ENCODE data around the gene LRRC59.

The LRRC59 gene

GRCh38 chr17:50424996-50425681, 27.8 kb upstream of the LRRC59 start:
- no peak for TF ChIP-seq CTCF (IDR thresholded peaks at IDR 0.05; ENCODE audit: low read depth, low read length)
- no peaks in the 10 kb centered on the region for H3K9me3 ChIP-seq
- no peaks in the 10 kb centered on the region for H3K36me3 ChIP-seq
- H3K4me1 ChIP-seq, result peaks cover 5% of the 10 kb centered on the region; the same call in 1 of the 2 replicates
- no peak for DNase-seq
- peak overlapping the region; percentile 62 for H3K4me3 ChIP-seq (ENCODE audit: low read depth, low read length)
- no peaks in the 10 kb centered on the region for H3K27me3 ChIP-seq

GRCh38 chr17:50424246-50424995, 27.1 kb upstream of the LRRC59 start:
- H3K9me3 ChIP-seq, result no peaks in the 10 kb centered on the region
- no peak for DNase-seq
- H3K27me3 ChIP-seq, result no peaks in the 10 kb centered on the region
- peaks cover 5% of the 10 kb centered on the region; the same call in 1 of the 2 replicates for H3K4me1 ChIP-seq
- no peaks in the 10 kb centered on the region for H3K36me3 ChIP-seq
- no peak for TF ChIP-seq CTCF (IDR thresholded peaks at IDR 0.05; ENCODE audit: low read depth, low read length)
- no peak overlapping the region for H3K4me3 ChIP-seq (ENCODE audit: low read depth, low read length)

GRCh38 chr17:50423553-50424159, 26.3 kb upstream of the LRRC59 start:
- DNase-seq, result peak; percentile 31
- Histone ChIP-seq H3K4me1 (peaks cover 5% of the 10 kb centered on the region; the same call in 1 of the 2 replicates), H3K4me3 (ENCODE audit: low read depth, low read length) (no peak overlapping the region), H3K27me3 (no peaks in the 10 kb centered on the region), H3K9me3 (no peaks in the 10 kb centered on the region), H3K36me3 (no peaks in the 10 kb centered on the region)
- no peak for TF ChIP-seq CTCF (IDR thresholded peaks at IDR 0.05; ENCODE audit: low read depth, low read length)

GRCh38 chr17:50422738-50423137, 25.4 kb upstream of the LRRC59 start:
- Histone ChIP-seq H3K4me1 (peaks cover 5% of the 10 kb centered on the region; the same call in 1 of the 2 replicates), H3K4me3 (ENCODE audit: low read depth, low read length) (no peak overlapping the region), H3K27me3 (no peaks in the 10 kb centered on the region), H3K36me3 (no peaks in the 10 kb centered on the region), H3K9me3 (no peaks in the 10 kb centered on the region)
- TF ChIP-seq CTCF (IDR thresholded peaks at IDR 0.05; ENCODE audit: low read depth, low read length), result no peak
- no peak for DNase-seq

- Histone ChIP-seq H3K36me3 (no peaks in the 10 kb centered on the region), H3K4me1 (0 out of 2 replicates have a peak, but pooled peaks cover under 1% of the 10 kb centered on the region), H3K4me3 (ENCODE audit: low read depth, low read length) (no peak overlapping the region), H3K9me3 (no peaks in the 10 kb centered on the region), H3K27me3 (no peaks in the 10 kb centered on the region)
- TF ChIP-seq CTCF (IDR thresholded peaks at IDR 0.05; ENCODE audit: low read depth, low read length), result no peak
- no peak for DNase-seq
Observed at GRCh38 chr17:50421308-50422051, 24.2 kb upstream of the LRRC59 start.
